ENCODE data around the gene CAMSAP1. TPM values are rescaled to one million over a fixed set of nuclear protein-coding genes. Genes with fewer than 3 reads are reported as not detected.

The CAMSAP1 gene
- total and polyA plus RNA-seq, 9 of the 15 experiments (the other 6 are each of a cell fraction or from before 2014, with no cell fraction given) = 1.5 to 28.8 (median 14.3) TPM

DNA sequence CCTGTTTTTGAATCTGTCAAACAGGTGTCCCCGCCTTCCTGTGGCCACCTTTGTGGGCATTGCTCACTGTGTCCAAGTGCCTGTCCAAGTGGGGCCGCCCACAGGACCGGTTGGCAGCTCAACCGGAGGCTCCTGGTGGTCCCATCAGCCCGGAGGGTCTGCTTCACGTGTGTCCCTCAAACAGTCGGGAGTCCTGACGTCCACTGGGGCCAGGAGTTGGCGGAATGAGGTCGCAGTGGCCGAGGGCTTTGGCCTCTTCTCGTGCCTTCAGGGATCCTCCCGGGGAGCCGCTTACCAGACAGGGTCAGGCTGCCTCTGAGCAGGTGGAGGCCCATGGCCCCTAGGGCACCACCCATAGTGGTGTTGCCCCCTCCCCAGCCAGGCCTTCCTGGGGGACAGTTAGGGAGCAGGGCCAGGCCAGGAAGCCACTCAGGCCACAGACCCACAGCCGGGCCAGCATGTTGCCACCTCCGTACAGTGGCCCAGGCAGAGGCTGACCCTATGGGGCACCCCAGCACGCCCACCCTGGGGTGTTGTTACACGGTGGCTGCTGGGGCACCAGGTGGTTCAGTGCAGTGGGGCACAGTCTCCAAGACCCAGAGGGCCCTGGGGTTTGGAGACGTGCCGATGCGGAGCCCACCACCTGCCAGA is 135.8 kb downstream of the CAMSAP1 start (continued):
- TF ChIP-seq, protein P1, sequence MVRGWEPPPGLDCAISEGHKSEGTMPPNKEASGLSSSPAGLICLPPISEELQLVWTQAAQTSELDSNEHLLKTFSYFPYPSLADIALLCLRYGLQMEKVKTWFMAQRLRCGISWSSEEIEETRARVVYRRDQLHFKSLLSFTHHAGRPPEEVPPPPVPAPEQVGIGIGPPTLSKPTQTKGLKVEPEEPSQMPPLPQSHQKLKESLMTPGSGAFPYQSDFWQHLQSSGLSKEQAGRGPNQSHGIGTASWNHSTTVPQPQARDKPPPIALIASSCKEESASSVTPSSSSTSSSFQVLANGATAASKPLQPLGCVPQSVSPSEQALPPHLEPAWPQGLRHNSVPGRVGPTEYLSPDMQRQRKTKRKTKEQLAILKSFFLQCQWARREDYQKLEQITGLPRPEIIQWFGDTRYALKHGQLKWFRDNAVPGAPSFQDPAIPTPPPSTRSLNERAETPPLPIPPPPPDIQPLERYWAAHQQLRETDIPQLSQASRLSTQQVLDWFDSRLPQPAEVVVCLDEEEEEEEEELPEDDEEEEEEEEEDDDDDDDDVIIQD (CRISPR knock-in tag; IDR thresholded peaks at IDR 0.05) = no peak
- no peak for TF ChIP-seq ZNF124 (CRISPR knock-in tag; IDR thresholded peaks at IDR 0.05)

DNA sequence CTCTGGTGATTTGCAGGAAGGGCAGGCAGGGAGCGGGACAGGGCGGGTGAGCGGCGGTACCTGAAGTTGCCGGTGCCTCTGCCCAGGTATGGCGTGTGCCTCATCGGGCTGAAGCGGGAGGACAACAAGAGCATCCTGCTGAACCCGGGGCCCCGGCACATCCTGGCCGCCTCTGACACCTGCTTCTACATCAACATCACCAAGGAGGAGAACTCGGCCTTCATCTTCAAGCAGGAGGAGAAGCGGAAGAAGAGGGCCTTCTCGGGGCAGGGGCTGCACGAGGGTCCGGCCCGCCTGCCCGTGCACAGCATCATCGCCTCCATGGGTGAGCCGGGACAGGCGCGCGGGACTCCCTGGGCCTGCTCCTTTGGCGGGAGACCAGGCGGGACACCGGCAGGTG is 136.6 kb downstream of the CAMSAP1 start:
- H3K9me1 ChIP-seq (ENCODE audit: control insufficient read depth, insufficient read depth, low read length) = peaks cover 6% of the 10 kb centered on the region
- POLR2A ChIA-PET = interaction anchor here (1.0 kb wide), 1 partner anchor 24 kb away, joined by 4 read pairs; no protein-coding TSS in a partner anchor
- no peak overlapping the region for H3K9ac ChIP-seq (ENCODE audit: insufficient read depth in 1 of 2, low read depth in 2 of 2, low read length in 2 of 2)
- ATAC-seq = no peak
- no peak for FAIRE-seq
- intact Hi-C loops (cut with micrococcal nuclease) = no loop called here
- no peak for DNase-seq (ENCODE audit: extremely low read depth in 1 of 4, low spot score in 3 of 4)
- WGBS (ENCODE audit: insufficient coverage, low coverage, missing lambda C conversion rate) = 1% methylated on average over 13 of the region's 26 CpGs
- H4K20me1 ChIP-seq (replicated peaks; ENCODE audit: control insufficient read depth, insufficient read depth, low read length) = peaks cover 6% of the 10 kb centered on the region
- H3K4me1 ChIP-seq (replicated peaks in 1 of 2; ENCODE audit: control insufficient read depth in 2 of 2, insufficient read depth in 2 of 2, low read length in 2 of 2) = peaks cover 0 to 44% of the 10 kb centered on the region in 2 experiments; a peak in 2 of 5 replicates
- peaks cover 3 to 60% of the 10 kb centered on the region in 2 experiments; a peak in 3 of 5 replicates for H3K27me3 ChIP-seq (ENCODE audit: control insufficient read depth in 2 of 2, insufficient read depth in 2 of 2, low read length in 2 of 2)
- H3K4me3 ChIP-seq = no peak overlapping the region
- in situ Hi-C loops (cut with MboI) = no loop called here
- H3K9me3 ChIP-seq (replicated peaks; ENCODE audit: control insufficient read depth, insufficient read depth, low read depth, low read length) = peaks cover 3% of the 10 kb centered on the region; the same call in 1 of the 2 replicates
- H2AFZ ChIP-seq (ENCODE audit: low read depth, low read length) = no peak overlapping the region
- H3K79me2 ChIP-seq (ENCODE audit: control insufficient read depth, insufficient read depth, low read length) = no peaks in the 10 kb centered on the region
- no peak overlapping the region for H3K4me2 ChIP-seq (ENCODE audit: insufficient read depth, low read length)
- CTCF ChIA-PET (ENCODE audit: low intra/inter-chr PET ratio) = no interaction called here
- no TSS peak for BruUV-seq (replicated peaks)
- no peaks in the 10 kb centered on the region for H3K36me3 ChIP-seq (ENCODE audit: control insufficient read depth, insufficient read depth, low read length)
- H3K27ac ChIP-seq (ENCODE audit: extremely low read depth, low read depth, low read length) = no peak overlapping the region
- TF ChIP-seq, protein P2, sequence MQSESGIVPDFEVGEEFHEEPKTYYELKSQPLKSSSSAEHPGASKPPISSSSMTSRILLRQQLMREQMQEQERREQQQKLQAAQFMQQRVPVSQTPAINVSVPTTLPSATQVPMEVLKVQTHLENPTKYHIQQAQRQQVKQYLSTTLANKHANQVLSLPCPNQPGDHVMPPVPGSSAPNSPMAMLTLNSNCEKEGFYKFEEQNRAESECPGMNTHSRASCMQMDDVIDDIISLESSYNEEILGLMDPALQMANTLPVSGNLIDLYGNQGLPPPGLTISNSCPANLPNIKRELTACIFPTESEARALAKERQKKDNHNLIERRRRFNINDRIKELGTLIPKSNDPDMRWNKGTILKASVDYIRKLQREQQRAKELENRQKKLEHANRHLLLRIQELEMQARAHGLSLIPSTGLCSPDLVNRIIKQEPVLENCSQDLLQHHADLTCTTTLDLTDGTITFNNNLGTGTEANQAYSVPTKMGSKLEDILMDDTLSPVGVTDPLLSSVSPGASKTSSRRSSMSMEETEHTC (IDR thresholded peaks at IDR 0.05) = no peak
- TF ChIP-seq, protein P3, sequence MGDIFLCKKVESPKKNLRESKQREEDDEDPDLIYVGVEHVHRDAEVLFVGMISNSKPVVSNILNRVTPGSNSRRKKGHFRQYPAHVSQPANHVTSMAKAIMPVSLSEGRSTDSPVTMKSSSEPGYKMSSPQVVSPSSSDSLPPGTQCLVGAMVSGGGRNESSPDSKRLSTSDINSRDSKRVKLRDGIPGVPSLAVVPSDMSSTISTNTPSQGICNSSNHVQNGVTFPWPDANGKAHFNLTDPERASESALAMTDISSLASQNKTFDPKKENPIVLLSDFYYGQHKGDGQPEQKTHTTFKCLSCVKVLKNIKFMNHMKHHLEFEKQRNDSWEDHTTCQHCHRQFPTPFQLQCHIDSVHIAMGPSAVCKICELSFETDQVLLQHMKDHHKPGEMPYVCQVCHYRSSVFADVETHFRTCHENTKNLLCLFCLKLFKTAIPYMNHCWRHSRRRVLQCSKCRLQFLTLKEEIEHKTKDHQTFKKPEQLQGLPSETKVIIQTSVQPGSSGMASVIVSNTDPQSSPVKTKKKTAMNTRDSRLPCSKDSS (IDR thresholded peaks at IDR 0.05; ENCODE audit: low read depth, partially characterized antibody) = no peak
- TF ChIP-seq, protein P4, sequence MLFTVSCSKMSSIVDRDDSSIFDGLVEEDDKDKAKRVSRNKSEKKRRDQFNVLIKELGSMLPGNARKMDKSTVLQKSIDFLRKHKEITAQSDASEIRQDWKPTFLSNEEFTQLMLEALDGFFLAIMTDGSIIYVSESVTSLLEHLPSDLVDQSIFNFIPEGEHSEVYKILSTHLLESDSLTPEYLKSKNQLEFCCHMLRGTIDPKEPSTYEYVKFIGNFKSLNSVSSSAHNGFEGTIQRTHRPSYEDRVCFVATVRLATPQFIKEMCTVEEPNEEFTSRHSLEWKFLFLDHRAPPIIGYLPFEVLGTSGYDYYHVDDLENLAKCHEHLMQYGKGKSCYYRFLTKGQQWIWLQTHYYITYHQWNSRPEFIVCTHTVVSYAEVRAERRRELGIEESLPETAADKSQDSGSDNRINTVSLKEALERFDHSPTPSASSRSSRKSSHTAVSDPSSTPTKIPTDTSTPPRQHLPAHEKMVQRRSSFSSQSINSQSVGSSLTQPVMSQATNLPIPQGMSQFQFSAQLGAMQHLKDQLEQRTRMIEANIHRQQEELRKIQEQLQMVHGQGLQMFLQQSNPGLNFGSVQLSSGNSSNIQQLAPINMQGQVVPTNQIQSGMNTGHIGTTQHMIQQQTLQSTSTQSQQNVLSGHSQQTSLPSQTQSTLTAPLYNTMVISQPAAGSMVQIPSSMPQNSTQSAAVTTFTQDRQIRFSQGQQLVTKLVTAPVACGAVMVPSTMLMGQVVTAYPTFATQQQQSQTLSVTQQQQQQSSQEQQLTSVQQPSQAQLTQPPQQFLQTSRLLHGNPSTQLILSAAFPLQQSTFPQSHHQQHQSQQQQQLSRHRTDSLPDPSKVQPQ (CRISPR knock-in tag; IDR thresholded peaks at IDR 0.05; ENCODE audit: borderline replicate concordance) = no peak
- TF ChIP-seq HDAC6 (IDR thresholded peaks at IDR 0.05; ENCODE audit: low read depth, low read length) (no peak), EP400 (IDR thresholded peaks at IDR 0.05) (no peak), PHTF2 (CRISPR knock-in tag; IDR thresholded peaks at IDR 0.05) (no peak), FIP1L1 (IDR thresholded peaks at IDR 0.05; ENCODE audit: low read depth, low read length, poor library complexity, severe bottlenecking) (no peak)
- TF ChIP-seq, protein P5, sequence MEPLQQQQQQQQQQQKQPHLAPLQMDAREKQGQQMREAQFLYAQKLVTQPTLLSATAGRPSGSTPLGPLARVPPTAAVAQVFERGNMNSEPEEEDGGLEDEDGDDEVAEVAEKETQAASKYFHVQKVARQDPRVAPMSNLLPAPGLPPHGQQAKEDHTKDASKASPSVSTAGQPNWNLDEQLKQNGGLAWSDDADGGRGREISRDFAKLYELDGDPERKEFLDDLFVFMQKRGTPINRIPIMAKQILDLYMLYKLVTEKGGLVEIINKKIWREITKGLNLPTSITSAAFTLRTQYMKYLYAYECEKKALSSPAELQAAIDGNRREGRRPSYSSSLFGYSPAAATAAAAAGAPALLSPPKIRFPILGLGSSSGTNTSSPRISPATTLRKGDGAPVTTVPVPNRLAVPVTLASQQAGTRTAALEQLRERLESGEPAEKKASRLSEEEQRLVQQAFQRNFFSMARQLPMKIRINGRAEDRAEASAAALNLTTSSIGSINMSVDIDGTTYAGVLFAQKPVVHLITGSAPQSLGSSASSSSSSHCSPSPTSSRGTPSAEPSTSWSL (CRISPR knock-in tag; IDR thresholded peaks at IDR 0.05; ENCODE audit: borderline replicate concordance) = no peak
